GM19467 (cell line): Measurements from ENCODE around the gene PRR33.

Source experiments
- ATAC-seq: cut with Tn5 transposase; IDR thresholded peaks from one replicate; pipeline ENCODE4 v1.9.1; 2021; ENCODE audit warnings: mild to moderate bottlenecking, moderate library complexity; ENCODE audit not compliant: unreplicated experiment

PRR33 gene

GRCh38 chr11:1866776-1867175 is 24.9 kb downstream of the PRR33 start:
- ATAC-seq: no peak

- no peak for ATAC-seq
Measured at GRCh38 chr11:1866226-1866625, 25.5 kb downstream of the PRR33 start.

- no peak for ATAC-seq
Measured at GRCh38 chr11:1864831-1865665, 26.6 kb downstream of the PRR33 start.

- no peak for ATAC-seq
Measured at GRCh38 chr11:1864231-1864630, 27.5 kb downstream of the PRR33 start.

GRCh38 chr11:1863352-1864216 is 28.1 kb downstream of the PRR33 start:
- no peak for ATAC-seq

GRCh38 chr11:1862588-1863351 is 28.9 kb downstream of the PRR33 start:
- no peak for ATAC-seq

GRCh38 chr11:1861435-1862411 is 30.0 kb downstream of the PRR33 start:
- ATAC-seq: no peak

GRCh38 chr11:1860108-1860507 is 31.6 kb downstream of the PRR33 start:
- no peak for ATAC-seq

GRCh38 chr11:1859004-1859403 is 32.7 kb downstream of the PRR33 start:
- ATAC-seq: no peak

- ATAC-seq: no peak
Measured at GRCh38 chr11:1858576-1858975, 33.1 kb downstream of the PRR33 start.

GRCh38 chr11:1858154-1858553 is 33.5 kb downstream of the PRR33 start:
- ATAC-seq: no peak

- no peak for ATAC-seq
Measured at GRCh38 chr11:1857064-1857463, 34.6 kb downstream of the PRR33 start.

GRCh38 chr11:1856306-1857005 is 35.2 kb downstream of the PRR33 start:
- no peak for ATAC-seq

- ATAC-seq: no peak
Measured at GRCh38 chr11:1855886-1856265, 35.8 kb downstream of the PRR33 start.

- ATAC-seq: peak; percentile 29
Measured at GRCh38 chr11:1854949-1855885, 36.5 kb downstream of the PRR33 start.

- ATAC-seq: peak; percentile 34
Measured at GRCh38 chr11:1854132-1854948, 37.4 kb downstream of the PRR33 start.

- ATAC-seq: no peak
Measured at GRCh38 chr11:1853376-1854131, 38.1 kb downstream of the PRR33 start.
